ENCODE measurements around the gene PIAS4.

GRCh38 chr19:4088975-4089374 lies 81.4 kb downstream of the PIAS4 start:
- TF ChIP-seq, protein P1, sequence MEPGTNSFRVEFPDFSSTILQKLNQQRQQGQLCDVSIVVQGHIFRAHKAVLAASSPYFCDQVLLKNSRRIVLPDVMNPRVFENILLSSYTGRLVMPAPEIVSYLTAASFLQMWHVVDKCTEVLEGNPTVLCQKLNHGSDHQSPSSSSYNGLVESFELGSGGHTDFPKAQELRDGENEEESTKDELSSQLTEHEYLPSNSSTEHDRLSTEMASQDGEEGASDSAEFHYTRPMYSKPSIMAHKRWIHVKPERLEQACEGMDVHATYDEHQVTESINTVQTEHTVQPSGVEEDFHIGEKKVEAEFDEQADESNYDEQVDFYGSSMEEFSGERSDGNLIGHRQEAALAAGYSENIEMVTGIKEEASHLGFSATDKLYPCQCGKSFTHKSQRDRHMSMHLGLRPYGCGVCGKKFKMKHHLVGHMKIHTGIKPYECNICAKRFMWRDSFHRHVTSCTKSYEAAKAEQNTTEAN (CRISPR knock-in tag; IDR thresholded peaks at IDR 0.05) = no peak
- TF ChIP-seq SMARCB1 (IDR thresholded peaks at IDR 0.05; ENCODE audit: insufficient read length, low read depth) = no peak
